GM19193 (cell line): ENCODE measurements around the gene FGR.

Source experiments
- POLR2A ChIP-seq: IDR thresholded peaks from 4 replicates; pipeline ENCODE4 v1.6.1; 2011; ENCODE audit not compliant: insufficient read depth, insufficient read length; ENCODE audit errors: extremely low read depth

The FGR gene

DNA sequence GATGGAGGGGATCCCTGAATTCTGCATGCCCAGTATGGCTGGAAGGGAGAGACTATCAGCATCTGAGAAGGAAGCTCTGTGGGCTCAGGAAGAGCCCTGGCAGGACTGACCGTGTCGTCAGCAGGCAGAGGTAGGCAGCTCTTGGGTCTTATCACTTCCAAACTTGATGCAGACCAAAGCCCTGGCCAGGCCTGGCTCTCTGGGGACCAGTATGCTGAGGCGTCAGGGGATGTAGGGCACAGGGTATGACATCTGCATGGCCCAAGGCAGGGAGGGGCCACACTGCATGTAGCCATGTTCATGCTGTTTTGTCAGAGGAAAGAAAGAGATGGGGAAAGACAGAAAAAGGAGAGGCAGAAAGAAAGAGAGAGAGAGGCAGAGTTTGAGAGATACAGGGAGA lies 6.3 kb downstream of the FGR start:
- no peak for TF ChIP-seq POLR2A

DNA sequence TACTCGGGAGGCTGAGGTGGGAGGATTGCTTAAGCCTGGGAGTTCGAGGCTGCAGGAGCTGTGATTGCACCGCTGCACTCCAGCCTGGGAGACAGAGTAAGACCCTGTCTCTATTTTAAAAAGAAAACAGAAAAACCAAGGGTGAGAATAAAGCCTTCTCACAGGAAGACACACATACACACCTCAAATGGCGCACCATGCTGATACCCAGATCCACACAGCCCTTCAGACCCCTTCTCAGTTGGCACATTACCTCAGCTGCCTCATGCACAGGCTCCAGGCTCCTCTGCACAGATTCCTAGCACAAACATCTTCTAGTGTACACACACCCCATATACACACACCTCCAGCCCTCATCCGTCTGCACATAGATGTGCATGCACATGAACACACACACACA lies 7.9 kb downstream of the FGR start:
- no peak for TF ChIP-seq POLR2A

DNA sequence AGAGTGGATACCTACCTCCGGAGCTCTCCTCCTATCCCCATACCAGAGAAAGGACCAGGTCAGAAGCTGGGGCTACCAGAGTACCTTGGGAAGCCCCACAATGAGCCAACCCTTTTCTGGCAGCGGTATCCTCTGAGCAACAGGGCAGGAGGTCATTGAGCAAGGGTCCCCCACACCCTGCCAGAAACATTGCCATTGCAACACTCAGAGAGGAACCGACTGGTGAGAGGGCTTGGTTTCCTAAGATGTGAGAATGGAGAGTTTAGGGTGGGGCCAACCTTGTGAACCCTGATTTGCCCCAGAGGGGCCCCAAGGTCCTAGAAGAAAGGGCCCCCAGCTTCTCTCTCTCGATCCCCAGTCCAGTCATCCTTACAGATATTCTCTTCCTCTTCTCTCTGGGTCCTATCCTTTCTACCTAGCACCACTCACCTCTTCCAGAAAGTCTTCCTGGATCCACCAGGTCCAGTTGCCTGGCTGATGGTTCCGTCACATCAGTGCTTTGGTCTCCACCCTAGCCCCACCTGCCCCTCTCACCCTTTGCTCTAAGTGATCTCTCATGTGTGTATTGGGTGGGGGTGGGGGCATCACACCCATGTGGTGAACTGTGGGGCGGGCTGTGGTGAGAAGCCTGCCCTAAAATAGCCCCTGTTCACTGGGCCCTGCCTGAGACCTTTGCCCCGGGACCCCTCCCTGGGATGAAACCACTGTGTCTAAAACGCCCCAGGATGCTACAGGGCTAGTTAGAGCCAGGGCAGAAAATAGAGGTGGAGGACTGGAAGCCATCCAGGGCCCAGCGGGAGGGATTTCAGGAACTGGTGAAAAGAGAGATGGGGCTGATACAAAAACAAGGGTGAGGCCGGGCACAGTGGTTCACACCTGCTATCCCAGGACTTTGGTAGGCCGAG lies 8.7 kb downstream of the FGR start:
- TF ChIP-seq POLR2A = peak; percentile 76

DNA sequence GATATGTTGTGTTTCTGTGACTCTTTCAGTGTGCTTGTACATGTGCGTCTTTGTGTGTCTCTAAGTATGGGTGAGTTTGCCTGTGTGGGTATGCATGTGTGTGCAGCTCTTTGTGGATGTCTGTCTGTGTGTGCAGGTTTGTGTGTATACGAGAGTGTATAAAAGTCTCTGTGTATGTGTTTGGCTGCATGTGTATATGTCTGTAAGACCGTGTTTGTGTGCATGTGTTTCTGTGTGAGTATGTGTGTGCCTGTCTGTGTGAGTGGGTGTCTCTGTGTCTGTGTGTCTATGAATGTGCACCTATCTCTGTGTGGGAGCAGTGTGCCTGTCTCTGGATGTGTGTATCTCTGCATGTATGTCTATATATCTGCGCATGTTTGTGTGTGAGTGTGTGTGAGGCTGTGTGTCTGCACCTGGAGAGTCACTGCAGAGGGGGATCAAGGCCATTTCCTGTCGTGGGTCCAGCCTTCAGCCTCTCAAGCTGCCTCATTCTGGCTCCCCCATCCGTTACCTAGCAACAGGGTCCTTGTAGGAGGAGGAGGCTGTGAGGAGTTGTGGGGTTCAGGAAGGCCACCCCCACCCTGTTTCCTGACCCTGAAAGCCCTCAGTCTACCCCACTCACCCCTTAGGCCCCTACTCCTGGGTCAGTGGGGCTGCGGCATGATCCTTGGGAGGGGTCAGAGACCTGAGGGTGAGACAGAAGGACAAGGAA lies 10.4 kb downstream of the FGR start:
- TF ChIP-seq POLR2A = no peak

DNA sequence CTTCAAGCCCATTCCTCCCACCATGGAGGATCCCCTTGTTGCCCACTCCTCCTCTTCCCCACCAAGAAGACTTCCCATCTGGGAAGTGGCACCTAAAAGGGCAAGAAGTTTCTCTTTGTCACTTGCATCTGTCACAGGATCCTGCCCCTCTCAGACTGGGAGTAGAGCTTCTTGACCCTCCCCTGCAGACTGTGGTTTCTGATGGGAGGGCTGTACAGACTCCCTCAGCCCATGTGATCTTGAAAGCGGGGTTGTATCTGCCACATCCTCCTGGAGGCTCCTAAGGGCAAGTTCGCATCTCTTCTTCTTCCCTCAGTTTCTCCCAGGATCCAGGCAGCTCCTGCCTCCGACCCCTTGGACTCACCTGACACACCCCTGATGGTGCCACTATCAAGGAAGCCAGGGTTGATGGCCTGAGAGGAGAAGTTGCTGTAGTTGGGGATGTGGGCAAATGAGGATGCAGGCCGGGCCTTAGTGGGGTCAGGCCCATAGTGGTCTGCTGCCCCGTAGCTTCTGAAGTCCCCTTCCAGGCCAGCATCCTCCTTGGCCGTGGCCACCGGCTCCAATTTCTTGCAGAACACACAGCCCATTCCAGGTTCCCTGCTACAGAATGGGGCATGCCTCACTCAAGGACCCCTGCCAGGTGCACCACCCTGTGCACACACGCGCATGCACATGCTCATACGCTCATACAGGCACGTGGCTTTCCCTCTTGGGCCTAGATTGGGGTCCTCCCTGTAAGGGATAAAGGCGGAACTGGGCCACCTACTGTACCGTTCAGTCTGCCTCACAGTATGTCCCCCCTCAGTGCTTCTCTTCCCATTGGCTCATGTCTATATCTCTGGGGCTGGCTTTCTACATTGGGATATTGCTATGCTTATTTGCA lies 11.4 kb downstream of the FGR start:
- TF ChIP-seq POLR2A = peak; percentile 34

DNA sequence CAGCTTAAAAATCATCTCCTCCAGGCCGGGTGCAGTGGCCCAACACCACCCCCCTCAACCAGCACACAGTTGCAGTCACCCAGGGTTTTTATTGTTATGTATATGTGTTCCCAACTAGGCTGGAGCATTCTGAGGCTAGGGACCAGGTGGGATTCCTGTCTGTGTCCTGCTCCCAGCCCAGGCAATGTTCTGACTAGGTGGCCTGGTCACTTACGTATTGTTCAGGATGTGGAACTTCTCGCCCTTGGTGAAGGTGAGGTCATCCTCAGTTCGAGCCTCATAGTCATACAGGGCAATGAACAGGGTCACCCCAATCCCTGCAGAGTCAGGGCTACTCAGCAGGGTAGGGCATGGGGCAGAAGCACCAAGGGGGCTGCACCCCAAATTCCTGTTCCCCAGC lies 12.2 kb downstream of the FGR start:
- TF ChIP-seq POLR2A = no peak

DNA sequence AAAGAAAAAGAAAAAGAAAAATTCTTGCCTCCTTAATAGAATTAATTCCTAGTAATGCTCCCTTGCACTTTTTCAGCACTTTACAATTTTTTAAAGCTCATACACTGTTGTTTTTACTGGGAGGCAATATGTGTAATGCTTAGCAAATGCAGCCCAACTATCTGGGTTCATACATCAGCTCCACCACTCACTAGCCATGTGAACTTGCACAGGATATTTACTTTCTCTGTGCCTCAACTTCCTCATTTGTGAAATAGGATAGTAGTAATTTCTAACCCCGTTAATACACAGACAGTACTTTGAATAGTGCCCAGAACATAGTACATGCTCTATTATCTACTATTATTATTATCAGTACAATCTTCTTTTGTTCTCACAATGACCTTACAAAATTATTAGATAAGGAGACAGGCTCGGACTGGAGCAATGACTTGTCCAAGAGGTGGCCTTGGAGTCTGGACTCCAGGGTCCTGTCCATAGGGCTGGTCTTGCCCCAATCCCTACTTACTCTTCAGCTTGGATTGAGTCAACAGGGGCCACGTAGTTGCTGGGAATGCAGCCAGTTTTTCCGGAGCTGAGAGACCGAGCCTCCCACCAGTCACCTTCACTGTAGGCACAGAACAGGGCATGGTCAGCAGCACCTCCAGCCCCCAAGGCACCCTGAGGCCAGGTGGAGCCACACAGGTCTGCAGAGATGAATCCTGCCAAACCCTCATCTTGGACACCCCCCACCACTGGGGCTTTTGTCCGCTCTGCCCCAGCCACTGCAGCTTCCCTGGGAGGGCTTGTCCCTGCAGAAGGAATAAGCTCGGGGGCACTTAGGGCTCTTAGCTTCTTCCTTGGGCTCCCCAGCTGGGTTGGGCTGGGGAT lies 13.7 kb downstream of the FGR start:
- no peak for TF ChIP-seq POLR2A

DNA sequence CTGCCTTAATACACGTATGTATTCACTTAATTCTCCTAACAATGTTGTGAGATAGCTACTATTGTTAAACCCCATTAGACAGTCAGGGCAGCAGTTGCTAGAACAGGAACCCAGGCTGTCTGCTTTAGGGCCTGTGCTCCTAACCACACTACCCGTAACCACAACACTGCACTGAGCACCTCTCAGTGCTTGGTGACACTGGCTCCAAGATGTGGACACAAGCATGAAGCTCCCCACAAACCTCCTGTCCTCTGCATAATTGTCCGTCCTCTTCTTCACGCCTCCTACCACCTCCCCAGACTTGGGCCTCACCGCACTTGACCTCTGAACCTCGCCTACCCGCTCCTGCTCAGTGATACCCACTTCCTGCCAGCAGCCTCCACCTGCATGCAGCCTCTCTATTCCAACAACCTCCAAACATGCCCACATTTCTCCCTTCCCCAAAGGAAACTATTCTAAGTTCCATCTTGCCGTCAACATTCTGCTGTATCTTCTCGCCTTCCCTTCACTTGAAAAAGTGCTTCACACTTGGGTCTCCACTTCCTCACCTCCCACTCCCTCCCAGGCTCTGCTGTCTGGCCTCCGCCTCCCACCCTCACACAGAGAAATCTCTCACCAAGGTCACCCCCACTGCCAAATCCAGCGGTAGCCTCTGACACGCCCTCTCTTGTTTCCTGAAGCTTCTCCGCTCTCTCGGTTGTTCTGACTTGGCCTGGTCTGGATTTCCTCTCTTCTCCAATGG lies 16.5 kb downstream of the FGR start:
- no peak for TF ChIP-seq POLR2A

DNA sequence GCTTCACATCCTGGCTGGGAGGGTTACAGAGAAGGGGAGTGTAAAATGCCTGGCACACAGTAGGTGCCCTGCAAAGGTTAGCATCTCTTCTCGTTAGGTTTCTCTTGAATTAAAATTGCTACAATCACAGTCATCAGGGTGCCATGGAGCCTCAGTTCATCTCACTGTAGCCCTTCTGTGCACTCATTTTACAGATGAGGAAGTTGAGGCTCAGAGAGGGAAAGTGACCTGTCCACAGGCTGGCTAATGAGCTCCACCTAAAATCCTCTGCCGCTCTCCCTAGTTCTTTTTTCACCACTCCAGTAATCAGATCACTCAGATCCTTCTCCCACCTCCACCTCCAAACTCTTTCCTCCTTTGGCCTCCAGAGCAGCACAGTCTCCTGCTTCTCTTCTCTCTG lies 17.6 kb downstream of the FGR start:
- TF ChIP-seq POLR2A = no peak

DNA sequence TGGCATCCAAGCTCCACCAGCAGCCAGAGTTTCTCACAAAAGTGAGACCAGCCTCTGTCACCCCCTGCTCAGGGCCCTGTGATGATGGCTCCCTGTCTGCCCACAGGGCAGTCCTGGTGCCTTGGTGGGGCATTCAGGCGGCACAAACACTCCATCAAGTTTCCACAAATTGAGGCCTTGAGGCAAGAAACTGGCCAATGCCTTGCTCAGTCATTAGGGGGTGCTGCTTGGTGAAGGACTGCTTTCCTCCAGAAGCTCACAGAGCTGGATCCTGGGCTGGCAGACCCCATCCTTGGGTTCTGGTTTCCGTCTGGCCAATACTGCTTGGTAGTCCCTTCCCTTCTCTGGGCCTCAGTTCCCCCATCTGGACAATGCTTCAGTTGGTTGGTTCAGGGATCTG lies 18.5 kb downstream of the FGR start:
- TF ChIP-seq POLR2A = no peak

DNA sequence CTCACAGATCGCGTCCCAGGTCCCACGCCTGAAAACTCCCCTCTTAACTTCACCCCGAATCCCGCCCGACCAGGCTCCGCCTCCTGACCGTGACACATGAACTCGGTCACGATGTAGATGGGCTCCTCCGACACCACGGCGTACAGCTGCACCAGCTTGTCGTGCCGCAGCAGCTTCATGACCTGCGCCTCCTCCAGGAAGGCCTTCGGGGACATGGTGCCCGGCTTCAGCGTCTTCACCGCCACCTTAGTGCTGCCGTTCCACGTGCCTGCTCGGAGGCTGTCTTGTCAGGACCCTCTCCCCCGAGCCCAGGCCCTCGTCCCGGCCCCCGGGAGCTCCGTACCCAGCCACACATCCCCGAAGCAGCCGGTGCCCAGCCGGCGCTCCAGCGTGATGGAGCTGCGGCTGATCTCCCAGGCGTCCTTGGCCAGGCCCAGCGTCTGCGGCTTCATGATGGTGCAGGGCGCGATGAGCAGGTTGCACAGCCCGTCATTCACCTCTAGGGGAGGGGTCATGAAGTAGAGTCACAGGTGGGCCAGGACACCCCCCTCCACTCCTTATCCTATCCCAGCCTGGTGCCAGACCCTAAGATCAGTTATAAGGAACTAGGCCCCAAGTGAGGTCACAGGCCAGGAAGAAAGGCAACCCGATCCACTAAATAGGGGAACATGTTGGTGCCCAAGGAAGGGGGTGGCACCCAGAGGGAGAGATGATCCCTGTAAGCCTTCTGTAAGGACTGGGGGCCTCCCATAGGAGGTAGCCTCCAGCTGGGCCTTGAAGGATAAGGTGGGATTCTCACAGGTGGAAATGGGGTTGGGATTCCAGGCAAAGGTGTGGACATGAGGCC lies 19.4 kb downstream of the FGR start:
- no peak for TF ChIP-seq POLR2A

DNA sequence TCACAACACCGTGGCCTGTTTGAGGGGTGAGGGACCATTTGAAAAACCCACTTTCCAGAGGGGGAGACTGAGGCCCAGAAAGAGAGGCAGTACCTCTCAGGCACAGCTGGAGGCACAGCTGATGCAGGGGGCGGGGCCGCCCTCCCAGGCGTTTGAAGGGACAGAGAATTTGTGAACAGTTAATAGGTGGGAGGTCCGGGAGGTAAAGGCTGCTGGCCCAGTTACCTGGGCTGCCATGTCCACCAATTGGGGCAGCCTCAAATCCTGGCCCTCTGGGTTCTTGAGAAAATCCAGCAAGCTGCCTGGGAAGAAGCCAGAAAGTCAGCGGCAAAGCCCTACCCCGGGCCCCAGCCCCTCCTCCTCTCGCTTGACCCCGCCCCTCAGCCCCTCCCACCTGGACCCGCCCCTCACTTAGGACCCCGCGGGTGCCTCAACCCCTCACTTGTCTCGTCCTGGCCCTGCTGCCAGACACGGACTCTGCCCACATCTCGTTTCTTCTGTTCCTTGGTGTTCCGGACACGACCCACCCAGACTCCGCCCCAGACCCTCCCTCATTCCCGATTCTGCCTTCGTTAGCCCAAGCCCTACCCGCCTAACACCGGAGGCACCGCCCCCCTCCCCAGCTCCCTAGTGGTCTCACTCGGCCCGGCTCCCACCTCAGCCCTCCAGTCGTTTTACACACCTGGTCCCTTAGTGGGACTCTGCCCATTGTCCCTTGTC lies 20.2 kb downstream of the FGR start:
- TF ChIP-seq POLR2A = no peak

DNA sequence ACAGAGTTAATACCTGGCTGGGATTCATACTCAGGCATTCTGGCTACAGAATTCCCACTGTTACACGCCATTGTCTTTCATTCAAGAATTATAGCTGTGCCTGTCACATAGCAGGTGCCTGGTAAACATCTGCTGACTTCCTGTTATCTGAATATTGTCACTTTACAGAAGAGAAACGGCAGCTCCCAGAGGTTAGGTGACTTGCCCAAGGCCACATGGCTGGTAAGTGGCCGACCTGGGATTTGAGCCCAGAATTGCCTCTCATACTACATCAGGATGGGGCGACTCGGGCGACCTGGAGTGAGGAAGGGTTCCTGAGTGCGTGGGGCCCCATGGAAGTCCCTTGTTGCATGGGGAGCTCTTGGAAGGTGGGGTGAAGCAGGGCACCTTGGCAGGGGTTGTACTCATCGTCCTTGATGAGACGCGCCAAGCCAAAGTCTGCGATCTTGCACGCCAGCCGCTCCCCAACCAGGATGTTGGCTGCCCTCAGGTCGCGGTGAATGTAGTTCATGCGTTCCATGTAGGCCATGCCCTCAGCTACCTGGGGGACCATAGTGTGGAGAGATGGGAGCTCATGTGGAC lies 20.9 kb downstream of the FGR start:
- TF ChIP-seq POLR2A = no peak
